Keratinocyte (primary cell): ENCODE data around the gene BORCS6.

Source experiments
- CTCF ChIP-seq, 3 experiments: IDR thresholded peaks in 1 of 3; conservative IDR thresholded peaks in 1 of 3; optimal IDR thresholded peaks in 1 of 3; 2 replicates in 2 of 3; 3 replicates in 1 of 3; pipeline versions ENCODE3 to v1.5.1; 2011; ENCODE audit warnings: low read length in 3 of 3, mild to moderate bottlenecking in 3 of 3, moderate library complexity in 2 of 3, control low read depth in 1 of 3, inconsistent platforms in 1 of 3; ENCODE audit not compliant: insufficient read depth in 2 of 3; ENCODE audit errors: extremely low read depth in 1 of 3
- EZH2 ChIP-seq: IDR thresholded peaks from one replicate; pipeline ENCODE4 v1.6.1; 2012; ENCODE audit warnings: inconsistent platforms, mild to moderate bottlenecking, low read length, moderate library complexity

- TF ChIP-seq CTCF (optimal IDR thresholded peaks at IDR 0.05 in 1 of 3, IDR thresholded peaks at IDR 0.05 in 1 of 3, conservative IDR thresholded peaks at IDR 0.05 in 1 of 3; ENCODE audit: extremely low read depth in 1 of 3, insufficient read depth in 2 of 3, low read length in 3 of 3): peak in 1 of 3 experiments; percentile 14
- no peak for TF ChIP-seq EZH2
Observed at GRCh38 chr17:8187517-8188262, 2.3 kb downstream of the BORCS6 start.
